Subcutaneous abdominal adipose tissue (tissue), 5 donors: ENCODE measurements around the gene PLXDC2.
A peak's percentile ranks its signal among the peaks of the same experiment; 100 is the strongest.

Experiments used
- H3K27ac ChIP-seq: one replicate; pipeline ENCODE4 v1.7.0; 2013; ENCODE audit warnings: low read depth, mild to moderate bottlenecking, inconsistent platforms, low read length, moderate library complexity
- H3K27me3 ChIP-seq, 5 donors: one replicate each; pipeline ENCODE4 v1.7.0; 2013; ENCODE audit warnings: low read length in 5 of 5, inconsistent platforms in 1 of 5; ENCODE audit not compliant: control insufficient read depth in 5 of 5, insufficient read depth in 4 of 5
- H3K36me3 ChIP-seq, 5 donors: one replicate each; pipeline ENCODE4 v1.7.0; 2013; ENCODE audit warnings: low read length in 5 of 5; ENCODE audit not compliant: control insufficient read depth in 5 of 5, insufficient read depth in 5 of 5
- H3K4me1 ChIP-seq, 5 donors: one replicate each; pipeline ENCODE4 v1.7.0; 2013; ENCODE audit warnings: low read length in 5 of 5, mild to moderate bottlenecking in 3 of 5, moderate library complexity in 1 of 5; ENCODE audit not compliant: control insufficient read depth in 5 of 5, insufficient read depth in 5 of 5
- H3K4me3 ChIP-seq, 5 donors: one replicate each; pipeline ENCODE4 v1.7.0; 2013; ENCODE audit warnings: low read length in 5 of 5, low read depth in 1 of 5
- H3K9ac ChIP-seq, 5 donors: one replicate each; pipeline ENCODE4 v1.7.0; 2013; ENCODE audit warnings: low read length in 5 of 5, mild to moderate bottlenecking in 4 of 5, moderate library complexity in 3 of 5
- H3K9me3 ChIP-seq, 5 donors: one replicate each; pipeline ENCODE4 v1.7.0; 2013; ENCODE audit warnings: low read length in 5 of 5; ENCODE audit not compliant: control insufficient read depth in 5 of 5
- donor health status: healthy.
- donor health status: healthy.
- donor health status: healthy.
- donor health status: healthy.
- donor health status: healthy.

PLXDC2 gene

GRCh38 chr10:19812976-19813375 lies 3.3 kb upstream of the PLXDC2 start:
- H3K27ac ChIP-seq = no peak overlapping the region
- no peak overlapping the region for H3K9ac ChIP-seq
- no peak overlapping the region for H3K4me3 ChIP-seq
- no peaks in the 10 kb centered on the region for H3K36me3 ChIP-seq
- peaks cover 0 to 38% (median 28%) of the 10 kb centered on the region in 5 donors for H3K4me1 ChIP-seq
- peaks cover 0 to 2% (median 0%) of the 10 kb centered on the region in 5 donors for H3K9me3 ChIP-seq
- peaks cover 0 to 4% (median 2%) of the 10 kb centered on the region in 5 donors for H3K27me3 ChIP-seq

GRCh38 chr10:19815036-19815730 lies 1.0 kb upstream of the PLXDC2 start:
- peaks cover 0 to 41% (median 37%) of the 10 kb centered on the region in 5 donors for H3K4me1 ChIP-seq
- H3K9ac ChIP-seq = peak overlapping the region in 4 of 5 donors; percentile 21 to 73 (median 68)
- peaks cover 0 to 4% (median 2%) of the 10 kb centered on the region in 5 donors for H3K27me3 ChIP-seq
- H3K36me3 ChIP-seq = no peaks in the 10 kb centered on the region
- peaks cover 0 to 2% (median 0%) of the 10 kb centered on the region in 5 donors for H3K9me3 ChIP-seq
- peak overlapping the region; percentile 67 for H3K27ac ChIP-seq
- peak overlapping the region; percentile 63 to 96 (median 91) for H3K4me3 ChIP-seq

- H3K4me1 ChIP-seq = peaks cover 0 to 41% (median 37%) of the 10 kb centered on the region in 5 donors
- H3K27ac ChIP-seq = peak overlapping the region; percentile 67
- H3K9me3 ChIP-seq = peaks cover 0 to 2% (median 0%) of the 10 kb centered on the region in 5 donors
- no peaks in the 10 kb centered on the region for H3K36me3 ChIP-seq
- H3K27me3 ChIP-seq = peaks cover 0 to 4% (median 2%) of the 10 kb centered on the region in 5 donors
- peak overlapping the region; percentile 85 to 96 (median 91) for H3K4me3 ChIP-seq
- H3K9ac ChIP-seq = peak overlapping the region in 4 of 5 donors; percentile 21 to 92 (median 70)
Observed at GRCh38 chr10:19815731-19816410, 361 bp upstream of the PLXDC2 start.

- no peaks in the 10 kb centered on the region for H3K36me3 ChIP-seq
- H3K9ac ChIP-seq = peak overlapping the region; percentile 13 to 92 (median 73)
- H3K4me3 ChIP-seq = peak overlapping the region; percentile 90 to 96 (median 91)
- peak overlapping the region; percentile 67 for H3K27ac ChIP-seq
- H3K9me3 ChIP-seq = peaks cover 0 to 2% (median 0%) of the 10 kb centered on the region in 5 donors
- peaks cover 0 to 40% (median 37%) of the 10 kb centered on the region in 5 donors for H3K4me1 ChIP-seq
- H3K27me3 ChIP-seq = peaks cover 0 to 4% (median 2%) of the 10 kb centered on the region in 5 donors
Observed at GRCh38 chr10:19817231-19817933, 1.1 kb downstream of the PLXDC2 start.

GRCh38 chr10:19818876-19819275 lies 2.6 kb downstream of the PLXDC2 start:
- H3K4me1 ChIP-seq = peaks cover 0 to 42% (median 37%) of the 10 kb centered on the region in 5 donors
- peaks cover 0 to 4% (median 2%) of the 10 kb centered on the region in 5 donors for H3K27me3 ChIP-seq
- H3K27ac ChIP-seq = peak overlapping the region; percentile 33
- H3K4me3 ChIP-seq = peak overlapping the region; percentile 90 to 96 (median 91)
- no peaks in the 10 kb centered on the region for H3K36me3 ChIP-seq
- peaks cover 0 to 2% (median 0%) of the 10 kb centered on the region in 5 donors for H3K9me3 ChIP-seq
- peak overlapping the region in 1 of 5 donors; percentile 73 for H3K9ac ChIP-seq

- H3K36me3 ChIP-seq = no peaks in the 10 kb centered on the region
- H3K27me3 ChIP-seq = peaks cover 0 to 4% (median 2%) of the 10 kb centered on the region in 5 donors
- peaks cover 0 to 2% (median 0%) of the 10 kb centered on the region in 5 donors for H3K9me3 ChIP-seq
- H3K4me1 ChIP-seq = peaks cover 0 to 47% (median 37%) of the 10 kb centered on the region in 5 donors
- H3K9ac ChIP-seq = no peak overlapping the region
- peak overlapping the region; percentile 33 for H3K27ac ChIP-seq
- H3K4me3 ChIP-seq = peak overlapping the region in 4 of 5 donors; percentile 7 to 96 (median 93)
Observed at GRCh38 chr10:19819419-19820033, 3.3 kb downstream of the PLXDC2 start.

- H3K4me1 ChIP-seq = peaks cover 7 to 49% (median 37%) of the 10 kb centered on the region in 5 donors
- no peaks in the 10 kb centered on the region for H3K9me3 ChIP-seq
- H3K27ac ChIP-seq = no peak overlapping the region
- H3K9ac ChIP-seq = no peak overlapping the region
- H3K27me3 ChIP-seq = no peaks in the 10 kb centered on the region
- no peaks in the 10 kb centered on the region for H3K36me3 ChIP-seq
- H3K4me3 ChIP-seq = no peak overlapping the region
Observed at GRCh38 chr10:19824381-19825342, 8.4 kb downstream of the PLXDC2 start.

- no peak overlapping the region for H3K9ac ChIP-seq
- no peaks in the 10 kb centered on the region for H3K27me3 ChIP-seq
- H3K9me3 ChIP-seq = no peaks in the 10 kb centered on the region
- no peak overlapping the region for H3K4me3 ChIP-seq
- no peak overlapping the region for H3K27ac ChIP-seq
- peaks cover 7 to 51% (median 37%) of the 10 kb centered on the region in 5 donors for H3K4me1 ChIP-seq
- no peaks in the 10 kb centered on the region for H3K36me3 ChIP-seq
Observed at GRCh38 chr10:19825700-19826099, 9.5 kb downstream of the PLXDC2 start.

GRCh38 chr10:19826712-19827111 lies 10.5 kb downstream of the PLXDC2 start:
- Histone ChIP-seq H3K27ac (no peak overlapping the region), H3K9ac (no peak overlapping the region), H3K4me1 (peaks cover 7 to 49% (median 37%) of the 10 kb centered on the region in 5 donors), H3K36me3 (no peaks in the 10 kb centered on the region), H3K4me3 (no peak overlapping the region), H3K9me3 (no peaks in the 10 kb centered on the region), H3K27me3 (no peaks in the 10 kb centered on the region)
